Stimulated activated naive CD8-positive, alpha-beta T cell treated with anti-CD3 and anti-CD28 coated beads, Interleukin-15, Interleukin-2, amounts not matched to agents 100 U/mL and 50 U/mL, for 24 hours (primary cell): Measurements from ENCODE around the gene SIGLEC1.
A peak's percentile ranks its signal among the peaks of the same experiment; 100 is the strongest.

ENCODE experiments used
- ATAC-seq: fragments of 150-1000 bp; cut with Tn5 transposase; one replicate; pipeline ENCODE4 v1.10.0; 2021
- DNase-seq: peaks from one replicate; pipeline ENCODE4 v3.0.0; 2021

Gene SIGLEC1

GRCh38 chr20:3712279-3712873 lies at the start of gene SIGLEC1:
TSS of gene SIGLEC1 (minus strand) at chr20:3712600. CDS start at chr20:3707128, 5,472 bp downstream.
- DNase-seq, result no peak
- ATAC-seq, result no peak

- DNase-seq, result no peak
- ATAC-seq, result no peak
Observed at GRCh38 chr20:3760655-3761348, 48.4 kb upstream of the SIGLEC1 start.

- ATAC-seq (no peak), DNase-seq (no peak)
Observed at GRCh38 chr20:3759884-3760283, 47.5 kb upstream of the SIGLEC1 start.

- DNase-seq (no peak), ATAC-seq (no peak)
Observed at GRCh38 chr20:3759316-3759823, 47.0 kb upstream of the SIGLEC1 start.

GRCh38 chr20:3758566-3758965 lies 46.2 kb upstream of the SIGLEC1 start:
- ATAC-seq (no peak), DNase-seq (no peak)

- DNase-seq, result no peak
Observed at GRCh38 chr20:3757268-3757667, 44.9 kb upstream of the SIGLEC1 start.

GRCh38 chr20:3755814-3756480 lies 43.5 kb upstream of the SIGLEC1 start:
- DNase-seq (no peak), ATAC-seq (no peak)

More at GRCh38 chr20:3757268-3757667, 44.9 kb upstream of the SIGLEC1 start:
- no peak for ATAC-seq

GRCh38 chr20:3755269-3755668 lies 42.9 kb upstream of the SIGLEC1 start:
- no peak for DNase-seq

GRCh38 chr20:3754276-3754630 lies 41.9 kb upstream of the SIGLEC1 start:
- ATAC-seq, result no peak
- DNase-seq, result no peak

More at GRCh38 chr20:3755269-3755668, 42.9 kb upstream of the SIGLEC1 start:
- ATAC-seq, result no peak

GRCh38 chr20:3753501-3754275 lies 41.3 kb upstream of the SIGLEC1 start:
- DNase-seq, result no peak

GRCh38 chr20:3753098-3753497 lies 40.7 kb upstream of the SIGLEC1 start:
- ATAC-seq (no peak), DNase-seq (peak; percentile 69)

More at GRCh38 chr20:3753501-3754275, 41.3 kb upstream of the SIGLEC1 start:
- no peak for ATAC-seq

GRCh38 chr20:3752386-3752759 lies 40.0 kb upstream of the SIGLEC1 start:
- no peak for DNase-seq
- ATAC-seq, result no peak

GRCh38 chr20:3751675-3752385 lies 39.4 kb upstream of the SIGLEC1 start:
- peak; percentile 82 for DNase-seq
- peak; percentile 84 for ATAC-seq

- ATAC-seq (no peak), DNase-seq (no peak)
Observed at GRCh38 chr20:3751305-3751674, 38.9 kb upstream of the SIGLEC1 start.

- ATAC-seq (peak; percentile 40), DNase-seq (peak; percentile 67)
Observed at GRCh38 chr20:3749689-3750531, 37.5 kb upstream of the SIGLEC1 start.

GRCh38 chr20:3749087-3749688 lies 36.8 kb upstream of the SIGLEC1 start:
- ATAC-seq, result no peak

GRCh38 chr20:3748073-3748472 lies 35.7 kb upstream of the SIGLEC1 start:
- DNase-seq (no peak), ATAC-seq (no peak)

More at GRCh38 chr20:3749087-3749688, 36.8 kb upstream of the SIGLEC1 start:
- DNase-seq, result no peak

- DNase-seq, result no peak
- ATAC-seq, result no peak
Observed at GRCh38 chr20:3747471-3747870, 35.1 kb upstream of the SIGLEC1 start.

GRCh38 chr20:3745686-3746173 lies 33.3 kb upstream of the SIGLEC1 start:
- ATAC-seq (no peak), DNase-seq (no peak)
